GM12878 (cell line): ENCODE measurements around the gene EMX1. TPM values are rescaled to one million over a fixed set of nuclear protein-coding genes. Genes with fewer than 3 reads are reported as not detected.

ENCODE experiments used
- ATAC-seq: fragments of 200-7000 bp; cut with Tn5 transposase; 3 replicates; pipeline ENCODE4 v1.9.1; 2020; ENCODE audit warnings: mild to moderate bottlenecking, moderate library complexity
- BruUV-seq: library from RNA; stranded (reverse); fragments of 400-500 nt; replicated peaks from 2 replicates; lab custom pipeline; 2021; lab: Mats Ljungman, UMichigan
- CTCF ChIA-PET: fragments of 300-600 bp; sonication (Branson Sonifier 250); formaldehyde crosslinking; extraction: SDS; loops from one replicate; lab custom pipeline; 2021; ENCODE audit warnings: inconsistent platforms; lab: Yijun Ruan, JAX
- POLR2A ChIA-PET: fragments of 350-600 bp; formaldehyde crosslinking; extraction: SDS; loops from one replicate; lab custom pipeline; 2021; ENCODE audit warnings: inconsistent platforms; lab: Charles Lee
- RAD21 ChIA-PET: fragments of 300-600 bp; sonication (Branson Sonifier 250); formaldehyde crosslinking; loops from one replicate; lab custom pipeline; 2023; ENCODE audit warnings: antibody characterized with exemption; ENCODE audit not compliant: unreplicated experiment; lab: Charles Lee
- SMC1A ChIA-PET: fragments of 300-600 bp; sonication (Branson Sonifier 250); formaldehyde crosslinking; loops from one replicate; lab custom pipeline; 2023; ENCODE audit not compliant: unreplicated experiment, uncharacterized antibody; lab: Charles Lee
- DNase-seq: peaks from one replicate; pipeline ENCODE4 v3.0.0-alpha.2; 2011; ENCODE audit warnings: low read depth, low spot score
- FAIRE-seq: peaks from 3 replicates; lab custom pipeline; 2011; peaks lifted over from hg19 to GRCh38; lab: Jason Lieb, UNC
- H2AFZ ChIP-seq: 2 replicates; pipeline ENCODE4 v1.6.0; 2011; ENCODE audit warnings: low read depth, low read length, control low read depth; ENCODE audit not compliant: control insufficient read depth
- H3K27ac ChIP-seq: 2 replicates; pipeline ENCODE4 v1.5.1; 2011; ENCODE audit warnings: control low read depth; ENCODE audit not compliant: control insufficient read depth, insufficient read depth
- H3K27me3 ChIP-seq, 2 experiments: replicated peaks in 1 of 2; 2 replicates each; pipeline versions ENCODE4 v1.6.0 to v1.6.1; 2011; ENCODE audit warnings: low read length in 1 of 2; ENCODE audit not compliant: control insufficient read depth in 2 of 2, insufficient read depth in 2 of 2
- H3K36me3 ChIP-seq, 2 experiments: 2 replicates each; pipeline ENCODE4 v1.5.1; 2011; ENCODE audit warnings: low read length in 1 of 2; ENCODE audit not compliant: control insufficient read depth in 2 of 2, insufficient read depth in 2 of 2
- H3K4me1 ChIP-seq: 2 replicates; pipeline ENCODE4 v1.6.1; 2011; ENCODE audit warnings: mild to moderate bottlenecking, low read length, moderate library complexity, mixed read lengths; ENCODE audit not compliant: control insufficient read depth, insufficient read depth
- H3K4me2 ChIP-seq: 2 replicates; pipeline ENCODE4 v1.6.0; 2011; ENCODE audit warnings: control low read depth; ENCODE audit not compliant: control insufficient read depth, insufficient read depth
- H3K4me3 ChIP-seq: fragments of 200-600 bp; sonication (generic); 2 replicates; pipeline ENCODE4 v1.5.1; 2016
- H3K79me2 ChIP-seq: 2 replicates; pipeline ENCODE4 v1.6.0; 2011; ENCODE audit warnings: low read length; ENCODE audit not compliant: control insufficient read depth, insufficient read depth
- H3K9ac ChIP-seq: 2 replicates; pipeline ENCODE4 v1.8.0; 2011; ENCODE audit warnings: low read length, control low read depth, mixed read lengths; ENCODE audit not compliant: control insufficient read depth, insufficient read depth
- H3K9me3 ChIP-seq: replicated peaks from 3 replicates; pipeline ENCODE4 v1.5.1; 2011; ENCODE audit warnings: mild to moderate bottlenecking, low read length; ENCODE audit not compliant: control insufficient read depth, insufficient read depth
- H4K20me1 ChIP-seq: 2 replicates; pipeline ENCODE4 v1.6.0; 2011; ENCODE audit not compliant: control insufficient read depth, insufficient read depth
- BCLAF1 ChIP-seq: fragments of 450-650 bp; IDR thresholded peaks from 2 replicates; pipeline ENCODE4 v1.6.1; 2017; ENCODE audit warnings: antibody characterized with exemption, mild to moderate bottlenecking, moderate library complexity
- BRCA1 ChIP-seq: IDR thresholded peaks from 2 replicates; pipeline ENCODE4 v1.6.1; 2011; ENCODE audit warnings: low read depth, low read length, improper control_type of control experiment
- ETV6 ChIP-seq, 2 experiments: fragments of 450-650 bp in 1 of 2; IDR thresholded peaks in 1 of 2; conservative IDR thresholded peaks in 1 of 2; 2 replicates each; pipeline ENCODE4 v1.6.1; 2014; ENCODE audit warnings: antibody characterized with exemption in 1 of 2, borderline replicate concordance in 1 of 2, low read depth in 1 of 2, mild to moderate bottlenecking in 1 of 2, moderate library complexity in 1 of 2
- MAX ChIP-seq: IDR thresholded peaks from 2 replicates; pipeline ENCODE4 v1.6.1; 2012; ENCODE audit warnings: low read depth, low read length, improper control_type of control experiment
- NBN ChIP-seq: fragments of 450-650 bp; IDR thresholded peaks from 2 replicates; pipeline ENCODE4 v1.6.1; 2016
- NR2C2 ChIP-seq: IDR thresholded peaks from 2 replicates; pipeline ENCODE4 v1.6.1; 2011; ENCODE audit warnings: borderline replicate concordance, low read depth; ENCODE audit not compliant: control insufficient read depth, insufficient read length
- USF1 ChIP-seq: IDR thresholded peaks from 2 replicates; pipeline ENCODE4 v1.6.1; 2011; ENCODE audit warnings: borderline replicate concordance, low read depth, mild to moderate bottlenecking, moderate library complexity, mixed read lengths, low read length; ENCODE audit not compliant: insufficient read depth; ENCODE audit errors: extremely low read length
- ZBTB4 ChIP-seq: fragments of 450-650 bp; formaldehyde crosslinking; IDR thresholded peaks from 2 replicates; pipeline ENCODE4 v1.4.0; 2022; ENCODE audit warnings: mild to moderate bottlenecking, moderate library complexity
- ZBTB40 ChIP-seq: fragments of 450-650 bp; IDR thresholded peaks from 2 replicates; pipeline ENCODE4 v1.6.1; 2016; ENCODE audit warnings: mild to moderate bottlenecking, moderate library complexity, borderline replicate concordance
- WGBS: methylation state at CpG from one replicate; pipeline ENCODE4 v1.1.6; 2016; ENCODE audit warnings: low lambda C conversion rate; ENCODE audit not compliant: insufficient replicate concordance, insufficient coverage; ENCODE audit errors: missing lambda C conversion rate; 5-methylcytosine and 5-hydroxymethylcytosine counted together
- in situ Hi-C: fragments of 300-500 bp; cut with MboI; formaldehyde crosslinking; loops from 9 replicates; pipeline ENCODE4 v1.14.3; 2018; ENCODE audit warnings: mixed read lengths
- intact Hi-C: fragments of 100-400 bp; cut with micrococcal nuclease; formaldehyde crosslinking; loops from one replicate; pipeline ENCODE4 v1.14.2; 2022; ENCODE audit not compliant: unreplicated experiment
- polyA plus RNA-seq, 11 experiments: library from polyadenylated mRNA; depleted of rRNA in 4 of 11; unstranded in 6 of 11; stranded (reverse) in 5 of 11; fragments of >200 nt; fragmentation: Nextera tagmentation in 4 of 11; fragmentation: Illumina TruSeq in 1 of 11; extraction: Ambion mirVana in 4 of 11; extraction: Trizol in 1 of 11; gene quantifications; 1 replicate in 1 of 11; 2 replicates in 10 of 11; pipeline versions ENCODE4 v1.2.1 to v1.2.3, GENCODE V29; 2011 to 2016; ENCODE audit warnings: inconsistent platforms in 2 of 11, missing spikeins in 2 of 11, low read depth in 1 of 11
- total RNA-seq, 4 experiments: library from RNA; depleted of rRNA in 3 of 4; stranded (reverse); fragments of >200 nt in 3 of 4; fragmentation: Illumina TruSeq in 1 of 4; extraction: Trizol in 1 of 4; gene quantifications; 2 replicates each; pipeline versions ENCODE4 v1.2.1 to v1.2.3, GENCODE V29; 2013 to 2021

The EMX1 gene
- total and polyA plus RNA-seq, 10 of the 15 experiments (the other 5 are each of a cell fraction or from before 2014, with no cell fraction given): 0.07 to 5.1 (median 1.2) TPM; not detected in 1

GRCh38 chr2:72947952-72948830 lies 30.9 kb downstream of the EMX1 start:
- FAIRE-seq: no peak
- H3K27ac ChIP-seq: no peak overlapping the region
- no peak overlapping the region for H2AFZ ChIP-seq
- ChIA-PET RAD21 (interaction anchor here (1.2 kb wide), 1 partner anchor 54 kb away, joined by 4 read pairs; no protein-coding TSS in a partner anchor), CTCF (interaction anchor here (1.0 to 1.7 kb wide), 5 partner anchors 13 to 56 kb away, joined by 4 to 6 read pairs (median 5); no protein-coding TSS in a partner anchor), SMC1A (interaction anchor here (0.9 kb wide), 1 partner anchor 22 kb away, joined by 3 read pairs; no protein-coding TSS in a partner anchor), POLR2A (no interaction called here)
- WGBS: 39% methylated on average over 10 of the region's 10 CpGs
- no peaks in the 10 kb centered on the region for H3K36me3 ChIP-seq
- ATAC-seq: no peak
- no TSS peak for BruUV-seq
- no peaks in the 10 kb centered on the region for H3K4me1 ChIP-seq
- no peaks in the 10 kb centered on the region for H3K9me3 ChIP-seq
- in situ Hi-C loops: no loop called here
- H3K9ac ChIP-seq: no peak overlapping the region
- no peaks in the 10 kb centered on the region for H4K20me1 ChIP-seq
- no peak overlapping the region for H3K4me3 ChIP-seq
- intact Hi-C loops: no loop called here
- H3K27me3 ChIP-seq: no peaks in the 10 kb centered on the region
- no peak overlapping the region for H3K4me2 ChIP-seq
- no peaks in the 10 kb centered on the region for H3K79me2 ChIP-seq
- DNase-seq: no peak
- TF ChIP-seq NR2C2 (no peak), ETV6 (conservative IDR thresholded peaks at IDR 0.05 in 1 of 2, IDR thresholded peaks at IDR 0.05 in 1 of 2; ENCODE audit: borderline replicate concordance in 1 of 2, low read depth in 1 of 2) (no peak), USF1 (no peak), ZBTB4 (CRISPR knock-in tag) (no peak), BRCA1 (no peak), ZBTB40 (no peak), MAX (no peak), NBN (no peak), BCLAF1 (no peak)
